H1 (cell line): Measurements from ENCODE around the gene FCN3. TPM values are rescaled to one million over a fixed set of nuclear protein-coding genes. Genes with fewer than 3 reads are reported as not detected.
A peak's percentile ranks its signal among the peaks of the same experiment; 100 is the strongest.

Experiments
- CTCF ChIA-PET: fragments of 300-600 bp; sonication (Branson Sonifier 250); formaldehyde crosslinking; loops from one replicate; lab custom pipeline; 2021; ENCODE audit not compliant: partially characterized antibody; lab: Charles Lee
- POLR2A ChIA-PET: fragments of 300-600 bp; sonication (Branson Sonifier 250); formaldehyde crosslinking; loops from one replicate; lab custom pipeline; 2021; ENCODE audit warnings: inconsistent platforms; ENCODE audit not compliant: partially characterized antibody; lab: Charles Lee
- DNase-seq, 2 experiments: peaks; one replicate each; pipeline versions ENCODE4 v3.0.0 to v3.0.0-alpha.2; 2010 to 2022; ENCODE audit warnings: low spot score in 2 of 2, low read depth in 1 of 2, mixed read lengths in 1 of 2
- FAIRE-seq: peaks from 2 replicates; lab custom pipeline; 2011; peaks lifted over from hg19 to GRCh38; lab: Jason Lieb, UNC
- H2AFZ ChIP-seq: 2 replicates; pipeline ENCODE4 v1.8.1; 2012; ENCODE audit warnings: low read length, inconsistent platforms
- H2AK5ac ChIP-seq: 2 replicates; pipeline ENCODE4 v1.6.1; 2013; ENCODE audit warnings: low read depth, low read length
- H2BK120ac ChIP-seq: replicated peaks from 2 replicates; pipeline ENCODE3; 2013; ENCODE audit warnings: low read depth, low read length, inconsistent platforms
- H2BK12ac ChIP-seq: 2 replicates; pipeline ENCODE4 v1.6.1; 2013; ENCODE audit warnings: low read depth, low read length
- H2BK15ac ChIP-seq: 2 replicates; pipeline ENCODE4 v1.6.1; 2013; ENCODE audit warnings: low read length
- H2BK20ac ChIP-seq: 2 replicates; pipeline ENCODE4 v1.6.1; 2013; ENCODE audit warnings: low read length
- H2BK5ac ChIP-seq: 2 replicates; pipeline ENCODE4 v1.6.1; 2013; ENCODE audit warnings: low read depth, low read length
- H3K14ac ChIP-seq: 2 replicates; pipeline ENCODE4 v1.6.1; 2013; ENCODE audit warnings: inconsistent platforms; ENCODE audit not compliant: insufficient read length
- H3K18ac ChIP-seq: 2 replicates; pipeline ENCODE4 v1.6.1; 2013; ENCODE audit warnings: low read length; ENCODE audit errors: extremely low read depth
- H3K23ac ChIP-seq: 2 replicates; pipeline ENCODE4 v1.6.1; 2013; ENCODE audit warnings: inconsistent platforms; ENCODE audit not compliant: insufficient read length
- H3K23me2 ChIP-seq: 2 replicates; pipeline ENCODE4 v1.6.1; 2013; ENCODE audit warnings: low read depth, low read length
- H3K27ac ChIP-seq: 2 replicates; pipeline ENCODE4 v1.6.1; 2011; ENCODE audit warnings: low read depth, low read length, inconsistent platforms
- H3K27me3 ChIP-seq, 4 experiments: replicated peaks in 1 of 4; 1 replicate in 1 of 4; 2 replicates in 3 of 4; pipeline versions ENCODE4 v1.6.1 to v1.8.1; 2011 to 2013; ENCODE audit warnings: low read length in 3 of 4, mild to moderate bottlenecking in 3 of 4, inconsistent platforms in 2 of 4, mixed read lengths in 2 of 4, moderate library complexity in 1 of 4; ENCODE audit not compliant: control insufficient read depth in 3 of 4, insufficient read depth in 3 of 4; ENCODE audit errors: extremely low read depth in 1 of 4
- H3K36me3 ChIP-seq, 4 experiments: 2 replicates each; pipeline versions ENCODE4 v1.6.1 to v1.8.1; 2011 to 2013; ENCODE audit warnings: mild to moderate bottlenecking in 4 of 4, low read length in 3 of 4, moderate library complexity in 2 of 4, control low read depth in 1 of 4, inconsistent platforms in 1 of 4; ENCODE audit not compliant: insufficient read depth in 4 of 4, control insufficient read depth in 2 of 4
- H3K4ac ChIP-seq: replicated peaks from 2 replicates; pipeline ENCODE3; 2013; ENCODE audit warnings: low read length, low read depth, mixed read lengths, inconsistent platforms; ENCODE audit not compliant: insufficient read length
- H3K4me1 ChIP-seq, 4 experiments: replicated peaks in 1 of 4; 1 replicate in 1 of 4; 2 replicates in 3 of 4; pipeline versions ENCODE4 v1.6.1 to v1.8.1; 2011 to 2013; ENCODE audit warnings: low read length in 3 of 4, inconsistent platforms in 2 of 4, mixed read lengths in 1 of 4; ENCODE audit not compliant: insufficient read depth in 4 of 4, control insufficient read depth in 3 of 4
- H3K4me2 ChIP-seq, 2 experiments: 2 replicates each; pipeline versions ENCODE4 v1.6.1 to v1.8.1; 2011 to 2013; ENCODE audit warnings: low read depth in 2 of 2, low read length in 2 of 2, control low read depth in 1 of 2, inconsistent platforms in 1 of 2, mild to moderate bottlenecking in 1 of 2; ENCODE audit not compliant: insufficient read depth in 1 of 2
- H3K4me3 ChIP-seq, 4 experiments: fragments of 200-600, 300-600 bp in 1 of 4; sonication (generic), shearing (Covaris generic), sonication (Bioruptor Twin) in 1 of 4; 2 replicates each; pipeline versions ENCODE4 v1.5.1 to v1.8.1; 2011 to 2016; ENCODE audit warnings: low read length in 4 of 4, low read depth in 3 of 4, control low read depth in 2 of 4, inconsistent platforms in 2 of 4, mild to moderate bottlenecking in 2 of 4, mixed read lengths in 1 of 4, moderate library complexity in 1 of 4; ENCODE audit not compliant: insufficient read depth in 2 of 4; ENCODE audit errors: extremely low read depth in 1 of 4
- H3K56ac ChIP-seq: replicated peaks from 2 replicates; pipeline ENCODE3; 2013; ENCODE audit warnings: low read depth, mild to moderate bottlenecking, mixed read lengths, low read length, inconsistent platforms; ENCODE audit not compliant: insufficient read length
- H3K79me1 ChIP-seq: 2 replicates; pipeline ENCODE4 v1.6.1; 2013; ENCODE audit warnings: low read depth, low read length, control low read depth
- H3K79me2 ChIP-seq, 2 experiments: 2 replicates each; pipeline versions ENCODE4 v1.6.1 to v1.8.1; 2012 to 2013; ENCODE audit warnings: low read length in 2 of 2, mild to moderate bottlenecking in 2 of 2, inconsistent platforms in 1 of 2; ENCODE audit not compliant: insufficient read depth in 2 of 2, control insufficient read depth in 1 of 2
- H3K9ac ChIP-seq, 4 experiments: replicated peaks in 1 of 4; 1 replicate in 1 of 4; 2 replicates in 3 of 4; pipeline versions ENCODE4 v1.6.1 to v1.8.1; 2011 to 2013; ENCODE audit warnings: low read depth in 3 of 4, low read length in 3 of 4, control low read depth in 2 of 4, mild to moderate bottlenecking in 2 of 4, moderate library complexity in 2 of 4, inconsistent platforms in 1 of 4; ENCODE audit errors: extremely low read depth in 1 of 4
- H3K9me3 ChIP-seq, 2 experiments: 2 replicates each; pipeline versions ENCODE4 v1.6.1 to v1.8.1; 2012 to 2013; ENCODE audit warnings: mild to moderate bottlenecking in 2 of 2, moderate library complexity in 2 of 2, control low read depth in 1 of 2, inconsistent platforms in 1 of 2, low read depth in 1 of 2, low read length in 1 of 2, mixed read lengths in 1 of 2; ENCODE audit not compliant: insufficient read depth in 2 of 2
- H4K20me1 ChIP-seq, 2 experiments: replicated peaks in 1 of 2; 2 replicates each; pipeline versions ENCODE3 to v1.8.1; 2011 to 2013; ENCODE audit warnings: inconsistent platforms in 2 of 2, low read length in 2 of 2, mild to moderate bottlenecking in 1 of 2; ENCODE audit not compliant: insufficient read depth in 2 of 2, control insufficient read depth in 1 of 2
- H4K5ac ChIP-seq: 2 replicates; pipeline ENCODE4 v1.6.1; 2013; ENCODE audit warnings: low read length, low read depth, mixed read lengths, inconsistent platforms; ENCODE audit not compliant: insufficient read length
- H4K8ac ChIP-seq: 2 replicates; pipeline ENCODE4 v1.8.0; 2013; ENCODE audit warnings: mild to moderate bottlenecking, moderate library complexity, low read length, inconsistent platforms; ENCODE audit not compliant: insufficient read depth; ENCODE audit errors: extremely low read depth
- H4K91ac ChIP-seq: replicated peaks from 2 replicates; pipeline ENCODE3; 2013; ENCODE audit warnings: low read length, mixed read lengths, inconsistent platforms; ENCODE audit not compliant: insufficient read length
- BCL11A ChIP-seq, 2 experiments: IDR thresholded peaks; one replicate each; pipeline ENCODE4 v1.6.1; 2011; ENCODE audit warnings: low read depth in 2 of 2, low read length in 2 of 2, mild to moderate bottlenecking in 2 of 2
- CREB1 ChIP-seq: IDR thresholded peaks from 2 replicates; pipeline ENCODE4 v1.6.1; 2012; ENCODE audit warnings: inconsistent platforms
- KDM5A ChIP-seq: fragments of 200-600 bp; IDR thresholded peaks from 2 replicates; pipeline ENCODE4 v1.7.1; 2012; ENCODE audit warnings: mild to moderate bottlenecking, low read length, inconsistent platforms, mixed read lengths
- SP1 ChIP-seq: IDR thresholded peaks from 2 replicates; pipeline ENCODE4 v1.6.1; 2011; ENCODE audit warnings: low read depth, low read length
- WGBS, 2 experiments: shearing (Covaris generic) in 1 of 2; methylation state at CpG; one replicate each; pipeline versions ENCODE4 v1.1.6 to v1.1.7; 2013 to 2015; ENCODE audit warnings: low lambda C conversion rate in 2 of 2, mixed read lengths in 2 of 2, inconsistent platforms in 1 of 2, low coverage in 1 of 2, missing lambda C conversion rate in 1 of 2; ENCODE audit not compliant: insufficient replicate concordance in 2 of 2, insufficient coverage in 1 of 2, insufficient read length in 1 of 2; ENCODE audit errors: extremely low coverage in 1 of 2, missing lambda C conversion rate in 1 of 2; 5-methylcytosine and 5-hydroxymethylcytosine counted together
- polyA plus RNA-seq, 7 experiments: library from polyadenylated mRNA; depleted of rRNA in 3 of 7; stranded (reverse) in 5 of 7; unstranded in 2 of 7; fragments of >200 nt in 5 of 7; fragments of 200-250 nt in 2 of 7; gene quantifications; 1 replicate in 5 of 7; 2 replicates in 1 of 7; 4 replicates in 1 of 7; pipeline versions ENCODE4 v1.2.1 to v1.2.3, GENCODE V29; 2011 to 2013; ENCODE audit warnings: missing spikeins in 2 of 7, mixed read lengths in 2 of 7
- total RNA-seq: library from RNA; stranded (reverse); fragmentation: NEBNext Ultra II Directional; extraction: Animal tissue kit (Norgen Biotek cat#: 25700); gene quantifications from 2 replicates; pipeline ENCODE4 v1.2.1, GENCODE V29; 2021
- TF ChIP-seq, protein P1 (sequence below): IDR thresholded peaks from 2 replicates; pipeline ENCODE4 v1.6.1; 2011; ENCODE audit warnings: low read depth, mild to moderate bottlenecking, low read length; ENCODE audit not compliant: insufficient read depth

FCN3 gene
- total and polyA plus RNA-seq, 2 of the 8 experiments (the other 6 are each of a cell fraction or from before 2014, with no cell fraction given): 0.30 to 0.57 TPM

- H4K5ac ChIP-seq: peak overlapping the region; percentile 8
- POLR2A ChIA-PET: interaction anchor here (1.1 to 1.3 kb wide), 2 partner anchors 11 to 143 kb away, joined by 3 to 4 read pairs; no protein-coding TSS in a partner anchor
- no peaks in the 10 kb centered on the region for H3K36me3 ChIP-seq
- H2BK15ac ChIP-seq: peak overlapping the region; percentile 97
- no peak overlapping the region for H3K18ac ChIP-seq
- no peak overlapping the region for H3K4me2 ChIP-seq
- H4K20me1 ChIP-seq: no peaks in the 10 kb centered on the region
- no peak overlapping the region for H2BK5ac ChIP-seq
- no peaks in the 10 kb centered on the region for H3K79me2 ChIP-seq
- H2AK5ac ChIP-seq: no peak overlapping the region
- H3K56ac ChIP-seq: no peak overlapping the region
- no peak overlapping the region; the same call in 1 of the 2 replicates for H2BK12ac ChIP-seq
- H3K27ac ChIP-seq: no peak overlapping the region
- H3K23ac ChIP-seq: no peak overlapping the region
- no peak for DNase-seq
- H3K4me1 ChIP-seq: peaks cover 0 to 7% (median under 1%) of the 10 kb centered on the region in 4 experiments; a peak in 2 of 7 replicates
- no peaks in the 10 kb centered on the region for H3K79me1 ChIP-seq
- peaks cover 0 to 16% (median 9%) of the 10 kb centered on the region in 4 experiments; a peak in 6 of 7 replicates for H3K27me3 ChIP-seq
- no peak overlapping the region for H3K4ac ChIP-seq
- no peak overlapping the region for H3K14ac ChIP-seq
- H3K9ac ChIP-seq: no peak overlapping the region
- 86% methylated on average over 11 of the region's 11 CpGs; no CpG with 5 or more reads in 1 of the 2 experiments for WGBS, 2 experiments
- FAIRE-seq: no peak
- H2BK120ac ChIP-seq: no peak overlapping the region
- CTCF ChIA-PET: interaction anchor here (0.9 to 18.9 kb wide), 10 partner anchors 8 to 177 kb away, joined by 3 to 625 read pairs (median 4); partner anchors contain the start of genes FCN3, GPR3 and MAP3K6
- H3K4me3 ChIP-seq: no peak overlapping the region
- H4K91ac ChIP-seq: no peak overlapping the region
- TF ChIP-seq KDM5A: no peak
- TF ChIP-seq BCL11A (IDR thresholded peaks at IDR 0.05; ENCODE audit: low read depth in 2 of 2, low read length in 2 of 2): no peak
- TF ChIP-seq CREB1: no peak
- TF ChIP-seq, protein P1, sequence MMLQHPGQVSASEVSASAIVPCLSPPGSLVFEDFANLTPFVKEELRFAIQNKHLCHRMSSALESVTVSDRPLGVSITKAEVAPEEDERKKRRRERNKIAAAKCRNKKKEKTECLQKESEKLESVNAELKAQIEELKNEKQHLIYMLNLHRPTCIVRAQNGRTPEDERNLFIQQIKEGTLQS: no peak
- TF ChIP-seq SP1: no peak
- no peaks in the 10 kb centered on the region for H3K9me3 ChIP-seq
- no peak overlapping the region for H2BK20ac ChIP-seq
- no peak overlapping the region for H2AFZ ChIP-seq
- peaks cover 4% of the 10 kb centered on the region; the same call in 1 of the 2 replicates for H3K23me2 ChIP-seq
- 0 out of 2 replicates have a peak overlapping the region, but pooled peaks have one; percentile 57 for H4K8ac ChIP-seq
These were observed 5.0 kb upstream of the FCN3 start for GRCh38 chr1:27379564-27380122.
